PC-3 (cell line): ENCODE results near the gene VPS41. TPM values are rescaled to one million over a fixed set of nuclear protein-coding genes. Genes with fewer than 3 reads are reported as not detected.

Experiments
- ATAC-seq: fragments of 200-7000 bp; cut with Tn5 transposase; 2 replicates; pipeline ENCODE4 v1.9.1; 2020; ENCODE audit warnings: mild to moderate bottlenecking, moderate library complexity
- BruUV-seq: library from RNA; stranded (reverse); fragments of 400-500 nt; replicated peaks from 2 replicates; lab custom pipeline; 2021; lab: Mats Ljungman, UMichigan
- CTCF ChIA-PET: fragments of 300-600 bp; sonication (Branson Sonifier 250); formaldehyde crosslinking; loops from one replicate; lab custom pipeline; 2022; ENCODE audit warnings: antibody characterized with exemption; lab: Charles Lee
- POLR2A ChIA-PET: fragments of 300-600 bp; sonication (Branson Sonifier 250); formaldehyde crosslinking; loops from one replicate; lab custom pipeline; 2022; ENCODE audit warnings: antibody characterized with exemption; ENCODE audit not compliant: unreplicated experiment; lab: Charles Lee
- DNase-seq: peaks from one replicate; pipeline ENCODE4 v3.0.0-alpha.2; 2015
- H2AFZ ChIP-seq: fragments of 300-600 bp; sonication (generic); 2 replicates; pipeline ENCODE4 v1.6.0; 2016; ENCODE audit warnings: antibody characterized with exemption, low read length
- H3F3A ChIP-seq: fragments of 300-600 bp; sonication (generic); one replicate; pipeline ENCODE4 v1.6.0; 2017; ENCODE audit warnings: antibody characterized with exemption, low read length, control low read depth, mild to moderate bottlenecking; ENCODE audit not compliant: unreplicated experiment
- H3K27ac ChIP-seq: fragments of 300-600 bp; sonication (generic); 2 replicates; pipeline ENCODE4 v1.5.1; 2016; ENCODE audit warnings: mild to moderate bottlenecking, low read length
- H3K27me3 ChIP-seq: fragments of 300-600 bp; sonication (generic); 2 replicates; pipeline ENCODE4 v1.6.1; 2016; ENCODE audit warnings: low read length, mixed read lengths
- H3K36me3 ChIP-seq: fragments of 300-600 bp; sonication (generic); 2 replicates; pipeline ENCODE4 v1.6.1; 2016; ENCODE audit warnings: low read depth, mixed run types, low read length, mixed read lengths
- H3K4me1 ChIP-seq: fragments of 300-600 bp; sonication (generic); 2 replicates; pipeline ENCODE4 v1.5.1; 2016; ENCODE audit warnings: low read length; ENCODE audit not compliant: insufficient read depth
- H3K4me2 ChIP-seq: fragments of 300-600 bp; sonication (generic); 2 replicates; pipeline ENCODE4 v1.6.0; 2016; ENCODE audit warnings: low read length
- H3K4me3 ChIP-seq: fragments of 300-600 bp; sonication (generic); 2 replicates; pipeline ENCODE4 v1.5.1; 2016; ENCODE audit warnings: mild to moderate bottlenecking, low read length, mixed read lengths
- H3K79me2 ChIP-seq: fragments of 300-600 bp; sonication (generic); 2 replicates; pipeline ENCODE4 v1.6.1; 2017; ENCODE audit warnings: low read length, mixed read lengths
- H3K9ac ChIP-seq: fragments of 300-600 bp; sonication (generic); 2 replicates; pipeline ENCODE4 v1.6.0; 2016; ENCODE audit warnings: mild to moderate bottlenecking, low read length
- H3K9me2 ChIP-seq: fragments of 300-600 bp; sonication (generic); replicated peaks from 2 replicates; pipeline ENCODE4 v1.6.1; 2016; ENCODE audit warnings: mixed run types, low read length, mixed read lengths
- H3K9me3 ChIP-seq: fragments of 300-600 bp; sonication (generic); 2 replicates; pipeline ENCODE4 v1.6.1; 2016; ENCODE audit warnings: low read length, mixed read lengths
- H4K20me1 ChIP-seq: fragments of 300-600 bp; sonication (generic); 2 replicates; pipeline ENCODE4 v1.6.1; 2016; ENCODE audit warnings: low read length, mixed read lengths
- CTCF ChIP-seq: fragments of 300-600 bp; sonication (generic); conservative IDR thresholded peaks from 2 replicates; pipeline ENCODE4 v1.5.1; 2017; ENCODE audit warnings: antibody characterized with exemption, low read depth, mild to moderate bottlenecking, low read length
- EZH2 ChIP-seq: fragments of 300-600 bp; sonication (generic); IDR thresholded peaks from one replicate; pipeline ENCODE4 v1.6.1; 2017; ENCODE audit warnings: antibody characterized with exemption, mild to moderate bottlenecking, low read length; ENCODE audit not compliant: unreplicated experiment
- EZH2phosphoT487 ChIP-seq: fragments of 300-600 bp; sonication (generic); IDR thresholded peaks from 2 replicates; pipeline ENCODE4 v1.6.1; 2018; ENCODE audit warnings: mild to moderate bottlenecking, antibody characterized with exemption, low read length, borderline replicate concordance
- intact Hi-C: fragments of 100-400 bp; cut with micrococcal nuclease; formaldehyde crosslinking; loops from 2 replicates; pipeline ENCODE4 v1.9.0; 2023
- total RNA-seq: library from RNA; depleted of rRNA; stranded (reverse); fragments of >200 nt; gene quantifications from 2 replicates; pipeline ENCODE4 v1.2.3, GENCODE V29; 2014

The VPS41 gene
- total RNA-seq, 1 experiment from 2014 or later = 35.2 TPM

DNA sequence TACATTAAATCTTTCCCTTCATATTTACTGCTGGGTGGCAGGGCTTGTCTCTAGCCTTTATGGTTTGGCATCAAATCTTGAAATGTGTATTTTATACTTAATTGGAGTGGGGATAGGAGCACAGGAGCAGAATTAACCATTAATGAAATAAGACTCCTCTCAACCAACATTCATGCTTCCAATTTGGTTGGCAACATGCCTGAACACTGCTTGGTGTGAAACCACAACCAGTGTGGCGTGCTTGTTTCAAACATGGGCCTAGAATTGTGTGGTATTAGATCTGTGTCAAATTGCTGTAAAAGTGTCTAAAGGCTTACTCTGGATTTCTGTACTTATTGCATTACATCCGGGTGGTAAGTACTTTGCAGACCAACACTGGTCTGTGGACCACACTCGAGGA lies 25.1 kb upstream of the VPS41 start:
- no peak for DNase-seq
- Histone ChIP-seq H3K4me1 (no peaks in the 10 kb centered on the region), H3K4me2 (no peak overlapping the region), H3K27ac (no peak overlapping the region), H3K79me2 (no peaks in the 10 kb centered on the region), H3K36me3 (no peaks in the 10 kb centered on the region), H3K9ac (no peak overlapping the region), H3K27me3 (peaks cover 31% of the 10 kb centered on the region), H2AFZ (no peak overlapping the region), H3K9me2 (no peaks in the 10 kb centered on the region), H3K4me3 (no peak overlapping the region), H3K9me3 (no peaks in the 10 kb centered on the region), H3F3A (no peaks in the 10 kb centered on the region), H4K20me1 (no peaks in the 10 kb centered on the region)
- no peak for ATAC-seq
- TF ChIP-seq EZH2phosphoT487 (no peak), EZH2 (no peak), CTCF (no peak)
- POLR2A ChIA-PET = no interaction called here
- no TSS peak for BruUV-seq
- CTCF ChIA-PET = interaction anchor here (0.6 kb wide), 1 partner anchor 134 kb away, joined by 3 read pairs; no protein-coding TSS in a partner anchor
- intact Hi-C loops = no loop called here

DNA sequence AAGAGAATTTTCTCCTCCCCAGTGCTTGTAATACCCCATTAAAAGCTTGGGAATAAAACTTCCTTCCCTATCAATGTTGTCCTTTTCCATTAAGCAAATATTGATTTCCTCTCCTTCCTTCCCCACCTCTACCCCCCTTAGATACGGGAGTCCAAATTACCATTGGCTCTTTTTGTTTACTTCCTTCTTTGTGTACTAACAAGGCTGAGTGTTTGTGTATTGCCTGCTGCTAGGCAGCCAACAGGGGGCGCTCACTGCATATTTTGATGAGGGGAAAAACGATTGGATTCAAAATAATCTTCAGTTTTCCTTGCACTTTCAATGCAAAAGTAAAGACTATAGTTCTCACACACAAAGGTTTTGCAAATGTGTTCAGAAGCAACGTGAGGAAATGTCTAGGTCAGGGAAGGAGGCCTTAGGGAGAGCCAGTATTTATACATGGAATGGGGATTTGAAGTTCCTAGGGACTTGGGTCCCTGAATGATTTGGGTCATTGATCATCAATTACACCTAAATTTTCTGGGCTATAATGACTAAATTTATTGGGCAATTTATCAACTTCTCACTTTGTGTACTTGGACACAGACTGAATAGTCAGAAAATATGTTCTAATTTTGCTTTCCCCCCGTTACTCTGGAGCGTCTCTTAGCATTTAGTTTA lies 23.6 kb upstream of the VPS41 start:
- DNase-seq (peak; percentile 63), ATAC-seq (peak; percentile 38; the same call in 1 of the 2 replicates)
- Histone ChIP-seq H3K4me3 (no peak overlapping the region), H3K9me2 (no peaks in the 10 kb centered on the region), H3K36me3 (no peaks in the 10 kb centered on the region), H3K27me3 (peaks cover 17% of the 10 kb centered on the region; the same call in 1 of the 2 replicates), H4K20me1 (no peaks in the 10 kb centered on the region), H2AFZ (no peak overlapping the region), H3K9me3 (no peaks in the 10 kb centered on the region), H3K4me2 (peak overlapping the region; percentile 12; the same call in 1 of the 2 replicates), H3K9ac (no peak overlapping the region), H3K4me1 (no peaks in the 10 kb centered on the region), H3K79me2 (no peaks in the 10 kb centered on the region), H3F3A (no peaks in the 10 kb centered on the region), H3K27ac (no peak overlapping the region)
- no TSS peak for BruUV-seq
- POLR2A ChIA-PET = no interaction called here
- TF ChIP-seq EZH2 (no peak), EZH2phosphoT487 (no peak), CTCF (peak; percentile 95)
- CTCF ChIA-PET = interaction anchor here (0.6 to 0.7 kb wide), 2 partner anchors 107 to 622 kb away, joined by 3 read pairs; no protein-coding TSS in a partner anchor
- intact Hi-C loops = loop anchor here (1.0 kb wide), 2 partner anchors 533 to 588 kb away; no protein-coding TSS in a partner anchor
